ENCODE measurements around the gene TMSB10. TPM values are rescaled to one million over a fixed set of nuclear protein-coding genes. Genes with fewer than 3 reads are reported as not detected.
"Not testable (repeated sequence)": the region's sequence is repeated elsewhere in the genome, so short reads cannot be mapped to it uniquely, and the experiment has no call there.

The TMSB10 gene
- total and polyA plus RNA-seq, 2 donors (not counting 1 experiment from before 2014, with no cell fraction given): 885 to 5,410 TPM

GRCh38 chr2:84870306-84870705 is 35.1 kb upstream of the TMSB10 start:
- Histone ChIP-seq H3K79me2 (ENCODE audit: control insufficient read depth, insufficient read depth, low read length) (peaks cover 18% of the 10 kb centered on the region), H3K27me3 (replicated peaks in 1 of 4; ENCODE audit: control extremely low read depth in 1 of 4, control insufficient read depth in 3 of 4, insufficient read depth in 4 of 4, low read length in 3 of 4) (no peaks in the 10 kb centered on the region), H2AFZ (ENCODE audit: insufficient read depth, low read depth, low read length, poor library complexity, severe bottlenecking) (no peak overlapping the region), H3K9me3 (ENCODE audit: control extremely low read depth in 1 of 3, control insufficient read depth in 2 of 3, insufficient read depth in 1 of 3, low read length in 2 of 3) (no peaks in the 10 kb centered on the region), H3K36me3 (replicated peaks in 1 of 2; ENCODE audit: control extremely low read depth in 1 of 2, control insufficient read depth in 1 of 2, extremely low read depth in 1 of 2, insufficient read depth in 2 of 2, low read length in 1 of 2) (no peaks in the 10 kb centered on the region), H3K9ac (ENCODE audit: low read length) (no peak overlapping the region), H3K4me3 (ENCODE audit: control extremely low read depth in 1 of 5, extremely low read depth in 1 of 5, insufficient read depth in 1 of 5, low read depth in 2 of 5, low read length in 4 of 5) (no peak overlapping the region), H3K27ac (ENCODE audit: low read length in 2 of 2) (no peak overlapping the region), H3K4me2 (replicated peaks; ENCODE audit: low read depth, low read length, poor library complexity, severe bottlenecking) (no peak overlapping the region), H3K4me1 (ENCODE audit: control insufficient read depth in 2 of 2, insufficient read depth in 2 of 2, low read length in 2 of 2) (peaks cover 0 to 6% of the 10 kb centered on the region in 2 donors), H4K20me1 (ENCODE audit: control insufficient read depth, insufficient read depth, low read length, poor library complexity, severe bottlenecking) (no peaks in the 10 kb centered on the region)
- Mint-ChIP-seq H3K27ac (no peak overlapping the region), H3K9me3 (ENCODE audit: insufficient read depth) (no peaks in the 10 kb centered on the region), H3K27me3 (peaks cover 3% of the 10 kb centered on the region), H3K4me1 (peaks cover 5% of the 10 kb centered on the region), H3K4me3 (no peak overlapping the region)
- CTCF ChIA-PET: interaction anchor here (0.6 to 3.8 kb wide), 11 partner anchors 9 to 428 kb away, joined by 3 to 36 read pairs (median 4); partner anchors contain the start of gene TRABD2A
- intact Hi-C loops (cut with micrococcal nuclease): loop anchor here (5.0 kb wide), 1 partner anchor 417 kb away; no protein-coding TSS in a partner anchor
- peak; percentile 75 for ATAC-seq (ENCODE audit: low read depth)
- TF ChIP-seq EZH2 (IDR thresholded peaks at IDR 0.05; ENCODE audit: borderline replicate concordance, insufficient read depth, low read depth, low read length, poor library complexity, severe bottlenecking): no peak
- TF ChIP-seq CTCF (IDR thresholded peaks at IDR 0.05): no peak
- POLR2A ChIA-PET: interaction anchor here (1.3 kb wide), 1 partner anchor 37 kb away, joined by 3 read pairs; no protein-coding TSS in a partner anchor
- peak; percentile 56 for DNase-seq
- 88% methylated on average over 10 of the region's 11 CpGs for WGBS (ENCODE audit: insufficient coverage)

- DNase-seq: not testable (repeated sequence)
Measured at GRCh38 chr2:84872691-84873090, 32.8 kb upstream of the TMSB10 start.

More at GRCh38 chr2:84872691-84873090, 32.8 kb upstream of the TMSB10 start:
- H3K36me3 ChIP-seq (replicated peaks in 1 of 2; ENCODE audit: control extremely low read depth in 1 of 2, control insufficient read depth in 1 of 2, extremely low read depth in 1 of 2, insufficient read depth in 2 of 2, low read length in 1 of 2); H3K4me1 Mint-ChIP-seq; H3K27me3 Mint-ChIP-seq; H3K27ac Mint-ChIP-seq; H3K27me3 ChIP-seq (replicated peaks in 1 of 4; ENCODE audit: control extremely low read depth in 1 of 4, control insufficient read depth in 3 of 4, insufficient read depth in 4 of 4, low read length in 3 of 4); POLR2A ChIA-PET; H3K27ac ChIP-seq (ENCODE audit: low read length in 2 of 2); H3K4me2 ChIP-seq (replicated peaks; ENCODE audit: low read depth, low read length, poor library complexity, severe bottlenecking); H3K4me3 ChIP-seq (ENCODE audit: control extremely low read depth in 1 of 5, extremely low read depth in 1 of 5, insufficient read depth in 1 of 5, low read depth in 2 of 5, low read length in 4 of 5); H3K9me3 Mint-ChIP-seq (ENCODE audit: insufficient read depth); H4K20me1 ChIP-seq (ENCODE audit: control insufficient read depth, insufficient read depth, low read length, poor library complexity, severe bottlenecking); H3K4me3 Mint-ChIP-seq; H2AFZ ChIP-seq (ENCODE audit: insufficient read depth, low read depth, low read length, poor library complexity, severe bottlenecking); H3K79me2 ChIP-seq (ENCODE audit: control insufficient read depth, insufficient read depth, low read length); H3K9me3 ChIP-seq (ENCODE audit: control extremely low read depth in 1 of 3, control insufficient read depth in 2 of 3, insufficient read depth in 1 of 3, low read length in 2 of 3); ATAC-seq (ENCODE audit: low read depth); H3K4me1 ChIP-seq (ENCODE audit: control insufficient read depth in 2 of 2, insufficient read depth in 2 of 2, low read length in 2 of 2); H3K9ac ChIP-seq (ENCODE audit: low read length): not testable (repeated sequence)
- WGBS (ENCODE audit: insufficient coverage): 91% methylated on average over 7 of the region's 9 CpGs
- CTCF ChIA-PET: interaction anchor here (1.3 to 3.8 kb wide), 2 partner anchors 39 to 53 kb away, joined by 4 to 36 read pairs; no protein-coding TSS in a partner anchor
- intact Hi-C loops (cut with micrococcal nuclease): loop anchor here (5.0 kb wide), 1 partner anchor 415 kb away; no protein-coding TSS in a partner anchor

Measured in B cell (primary cell).